ENCODE results near the gene ISG20L2.

Gene ISG20L2

GRCh38 chr1:156746728-156747631 is 18.4 kb upstream of the ISG20L2 start:
- peak; percentile 60 for DNase-seq (ENCODE audit: low spot score)
- peak; percentile 7 for TF ChIP-seq CTCF (IDR thresholded peaks at IDR 0.05; ENCODE audit: extremely low read depth, missing control alignments)

GRCh38 chr1:156746406-156746727 is 17.8 kb upstream of the ISG20L2 start:
- DNase-seq (ENCODE audit: low spot score): no peak
- no peak for TF ChIP-seq CTCF (IDR thresholded peaks at IDR 0.05; ENCODE audit: extremely low read depth, missing control alignments)

GRCh38 chr1:156745881-156746280 is 17.3 kb upstream of the ISG20L2 start:
- DNase-seq (ENCODE audit: low spot score): no peak
- TF ChIP-seq CTCF (IDR thresholded peaks at IDR 0.05; ENCODE audit: extremely low read depth, missing control alignments): no peak

- no peak for TF ChIP-seq CTCF (IDR thresholded peaks at IDR 0.05; ENCODE audit: extremely low read depth, missing control alignments)
- no peak for DNase-seq (ENCODE audit: low spot score)
Measured at GRCh38 chr1:156744786-156745419, 16.3 kb upstream of the ISG20L2 start.

- DNase-seq (ENCODE audit: low spot score): no peak
- TF ChIP-seq CTCF (IDR thresholded peaks at IDR 0.05; ENCODE audit: extremely low read depth, missing control alignments): no peak
Measured at GRCh38 chr1:156744344-156744743, 15.8 kb upstream of the ISG20L2 start.

- no peak for TF ChIP-seq CTCF (IDR thresholded peaks at IDR 0.05; ENCODE audit: extremely low read depth, missing control alignments)
- DNase-seq (ENCODE audit: low spot score): no peak
Measured at GRCh38 chr1:156743367-156744302, 15.1 kb upstream of the ISG20L2 start.
